ENCODE data around the gene TRIO. TPM values are rescaled to one million over a fixed set of nuclear protein-coding genes. Genes with fewer than 3 reads are reported as not detected.
A peak's percentile ranks its signal among the peaks of the same experiment; 100 is the strongest.

TRIO gene
- total RNA-seq, 1 experiment from 2014 or later, result 99.8 TPM

DNA sequence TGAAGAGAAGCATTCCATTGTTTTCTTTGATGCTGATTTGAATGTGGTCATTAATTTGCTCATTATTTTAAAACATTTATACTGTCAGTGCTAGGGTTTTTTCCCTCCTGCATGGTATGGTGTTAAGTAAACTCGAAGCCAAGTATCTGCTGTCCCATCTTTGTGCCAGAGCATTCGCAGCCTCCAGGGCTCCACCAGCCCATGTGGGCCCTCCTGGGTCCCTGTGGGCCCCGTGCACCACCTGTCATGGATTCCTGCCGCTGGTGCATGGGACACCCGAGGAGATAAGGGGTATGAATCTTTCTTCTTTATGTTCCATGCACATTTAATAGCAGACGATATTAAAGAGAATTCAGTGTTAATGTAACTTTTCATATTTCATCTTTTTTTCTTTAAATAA, 95.1 kb downstream of the TRIO start:
- Histone ChIP-seq H3K36me3 (ENCODE audit: insufficient read depth, low read length, poor library complexity, severe bottlenecking) (no peaks in the 10 kb centered on the region), H3K4me1 (ENCODE audit: insufficient read depth, low read length, poor library complexity, severe bottlenecking) (peaks cover 54% of the 10 kb centered on the region), H3K4me3 (ENCODE audit: low read depth, low read length, poor library complexity, severe bottlenecking) (no peak overlapping the region), H3K27ac (ENCODE audit: low read depth, low read length, poor library complexity, severe bottlenecking) (peak overlapping the region; percentile 14), H3K9me3 (ENCODE audit: low read depth, low read length, poor library complexity, severe bottlenecking) (no peaks in the 10 kb centered on the region), H3K27me3 (replicated peaks; ENCODE audit: insufficient read depth, low read depth, low read length, poor library complexity) (no peaks in the 10 kb centered on the region)
- POLR2A ChIA-PET (ENCODE audit: low non-redundant PET), result no interaction called here
- no peak for DNase-seq (ENCODE audit: low spot score)
- intact Hi-C loops (cut with micrococcal nuclease; ENCODE audit: unreplicated experiment), result no loop called here
- CTCF ChIA-PET, result no interaction called here
- TF ChIP-seq, protein P1, sequence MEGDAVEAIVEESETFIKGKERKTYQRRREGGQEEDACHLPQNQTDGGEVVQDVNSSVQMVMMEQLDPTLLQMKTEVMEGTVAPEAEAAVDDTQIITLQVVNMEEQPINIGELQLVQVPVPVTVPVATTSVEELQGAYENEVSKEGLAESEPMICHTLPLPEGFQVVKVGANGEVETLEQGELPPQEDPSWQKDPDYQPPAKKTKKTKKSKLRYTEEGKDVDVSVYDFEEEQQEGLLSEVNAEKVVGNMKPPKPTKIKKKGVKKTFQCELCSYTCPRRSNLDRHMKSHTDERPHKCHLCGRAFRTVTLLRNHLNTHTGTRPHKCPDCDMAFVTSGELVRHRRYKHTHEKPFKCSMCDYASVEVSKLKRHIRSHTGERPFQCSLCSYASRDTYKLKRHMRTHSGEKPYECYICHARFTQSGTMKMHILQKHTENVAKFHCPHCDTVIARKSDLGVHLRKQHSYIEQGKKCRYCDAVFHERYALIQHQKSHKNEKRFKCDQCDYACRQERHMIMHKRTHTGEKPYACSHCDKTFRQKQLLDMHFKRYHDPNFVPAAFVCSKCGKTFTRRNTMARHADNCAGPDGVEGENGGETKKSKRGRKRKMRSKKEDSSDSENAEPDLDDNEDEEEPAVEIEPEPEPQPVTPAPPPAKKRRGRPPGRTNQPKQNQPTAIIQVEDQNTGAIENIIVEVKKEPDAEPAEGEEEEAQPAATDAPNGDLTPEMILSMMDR (conservative IDR thresholded peaks at IDR 0.05; ENCODE audit: low read depth, low read length), result no peak
- no peak for TF ChIP-seq EZH2 (IDR thresholded peaks at IDR 0.05; ENCODE audit: borderline replicate concordance, low read depth, low read length, poor library complexity, severe bottlenecking)
- no TSS peak for BruUV-seq (replicated peaks)

DNA sequence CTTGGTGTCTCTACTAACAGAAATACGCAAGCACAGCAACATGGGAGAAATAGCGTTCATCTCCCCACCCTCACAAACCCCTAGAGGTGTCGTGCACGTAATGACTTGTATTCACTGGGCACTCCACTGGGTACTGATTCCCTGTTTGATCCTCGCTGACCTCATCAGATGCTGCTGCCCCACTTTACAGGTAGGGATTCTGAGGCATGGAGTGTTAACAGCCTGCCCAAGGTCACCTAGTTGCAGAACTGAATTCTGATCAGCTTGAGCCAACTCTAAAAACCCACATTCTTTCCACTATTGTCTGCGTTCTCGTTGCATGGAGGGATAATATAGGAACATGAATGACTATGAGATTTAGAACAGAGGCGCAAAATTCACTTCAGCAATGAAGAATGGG, 96.3 kb downstream of the TRIO start:
- ChIA-PET CTCF (no interaction called here), POLR2A (ENCODE audit: low non-redundant PET) (no interaction called here)
- Histone ChIP-seq H3K4me1 (ENCODE audit: insufficient read depth, low read length, poor library complexity, severe bottlenecking) (peaks cover 55% of the 10 kb centered on the region), H3K27ac (ENCODE audit: low read depth, low read length, poor library complexity, severe bottlenecking) (no peak overlapping the region), H3K27me3 (replicated peaks; ENCODE audit: insufficient read depth, low read depth, low read length, poor library complexity) (no peaks in the 10 kb centered on the region), H3K36me3 (ENCODE audit: insufficient read depth, low read length, poor library complexity, severe bottlenecking) (no peaks in the 10 kb centered on the region), H3K9me3 (ENCODE audit: low read depth, low read length, poor library complexity, severe bottlenecking) (no peaks in the 10 kb centered on the region), H3K4me3 (ENCODE audit: low read depth, low read length, poor library complexity, severe bottlenecking) (no peak overlapping the region)
- no peak for DNase-seq (ENCODE audit: low spot score)
- intact Hi-C loops (cut with micrococcal nuclease; ENCODE audit: unreplicated experiment), result no loop called here
- TF ChIP-seq, protein P1 (conservative IDR thresholded peaks at IDR 0.05; ENCODE audit: low read depth, low read length), result no peak
- BruUV-seq (replicated peaks), result no TSS peak

DNA sequence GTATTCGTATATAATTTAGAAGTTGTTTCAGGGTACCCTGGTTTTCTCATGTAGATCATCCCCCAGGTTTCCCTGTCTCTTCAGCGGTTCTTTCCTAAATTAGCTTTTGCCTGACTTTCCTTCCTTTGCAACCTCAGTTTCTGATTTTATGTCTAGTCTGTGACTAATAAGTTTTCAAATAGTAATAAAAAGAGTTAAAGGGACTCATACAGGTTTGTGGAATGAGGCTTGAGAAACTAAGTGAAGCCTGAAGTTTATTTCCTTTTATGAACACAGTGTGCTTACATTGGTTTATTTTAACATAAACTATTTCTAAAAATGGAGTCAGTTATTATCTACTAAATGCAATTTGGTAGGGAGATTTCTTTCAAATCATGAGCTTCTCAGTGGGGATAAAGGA, 96.8 kb downstream of the TRIO start:
- TF ChIP-seq, protein P1 (conservative IDR thresholded peaks at IDR 0.05; ENCODE audit: low read depth, low read length), result no peak
- no peak for TF ChIP-seq EZH2 (IDR thresholded peaks at IDR 0.05; ENCODE audit: borderline replicate concordance, low read depth, low read length, poor library complexity, severe bottlenecking)
- intact Hi-C loops (cut with micrococcal nuclease; ENCODE audit: unreplicated experiment), result no loop called here
- Histone ChIP-seq H3K4me3 (ENCODE audit: low read depth, low read length, poor library complexity, severe bottlenecking) (no peak overlapping the region), H3K4me1 (ENCODE audit: insufficient read depth, low read length, poor library complexity, severe bottlenecking) (peaks cover 57% of the 10 kb centered on the region), H3K27ac (ENCODE audit: low read depth, low read length, poor library complexity, severe bottlenecking) (no peak overlapping the region), H3K27me3 (replicated peaks; ENCODE audit: insufficient read depth, low read depth, low read length, poor library complexity) (no peaks in the 10 kb centered on the region), H3K9me3 (ENCODE audit: low read depth, low read length, poor library complexity, severe bottlenecking) (no peaks in the 10 kb centered on the region), H3K36me3 (ENCODE audit: insufficient read depth, low read length, poor library complexity, severe bottlenecking) (no peaks in the 10 kb centered on the region)
- DNase-seq (ENCODE audit: low spot score), result no peak
- ChIA-PET POLR2A (ENCODE audit: low non-redundant PET) (no interaction called here), CTCF (no interaction called here)
- BruUV-seq (replicated peaks), result no TSS peak

Data from A673 (cell line).